ENCODE data around the gene DZIP1. TPM values are rescaled to one million over a fixed set of nuclear protein-coding genes. Genes with fewer than 3 reads are reported as not detected.
"Not testable (repeated sequence)": the region's sequence is repeated elsewhere in the genome, so short reads cannot be mapped to it uniquely, and the experiment has no call there.

The DZIP1 gene
- total RNA-seq (ENCODE audit: unreplicated experiment) = 18.1 TPM
- long read RNA-seq, partial matches to known transcripts = 1 of 3 reads
- long read RNA-seq, other reads (novel, unspliced or antisense) = 2 of 3 reads

GRCh38 chr13:95644601-95645052 lies at the start of gene DZIP1:
Gene DZIP1 (minus strand): TSS chr13:95644706. CDS start chr13:95642029, 2,677 bp downstream.
- H3K27ac Mint-ChIP-seq (ENCODE audit: unreplicated experiment) = peak within 1 kb of the TSS; percentile 38
- no peak for TF ChIP-seq CTCF (IDR thresholded peaks at IDR 0.05; ENCODE audit: partially characterized antibody, unreplicated experiment)
- peak within 1 kb of the TSS; percentile 88 for H3K4me3 Mint-ChIP-seq (ENCODE audit: unreplicated experiment)
- peak; percentile 87 for DNase-seq
- H3K4me1 Mint-ChIP-seq (ENCODE audit: low read depth, unreplicated experiment) = peaks cover 12% of the 10 kb centered on the region
- peaks cover 10% of the 10 kb centered on the region for H3K27me3 Mint-ChIP-seq (ENCODE audit: unreplicated experiment)
- peaks cover 2% of the 10 kb centered on the region for H3K9me3 Mint-ChIP-seq (ENCODE audit: unreplicated experiment)
- H3K36me3 Mint-ChIP-seq (ENCODE audit: unreplicated experiment) = no peaks in the 10 kb centered on the region

- not testable (repeated sequence) for H3K4me1 Mint-ChIP-seq (ENCODE audit: low read depth, unreplicated experiment)
- H3K36me3 Mint-ChIP-seq (ENCODE audit: unreplicated experiment) = peaks cover 23% of the 10 kb centered on the region
These were observed 46.5 kb upstream of the DZIP1 start for GRCh38 chr13:95690986-95691385.

GRCh38 chr13:95689582-95689926 lies 45.0 kb upstream of the DZIP1 start:
- Mint-ChIP-seq H3K27me3 (ENCODE audit: unreplicated experiment) (peaks cover 2% of the 10 kb centered on the region), H3K4me1 (ENCODE audit: low read depth, unreplicated experiment) (no peaks in the 10 kb centered on the region), H3K9me3 (ENCODE audit: unreplicated experiment) (peaks cover 13% of the 10 kb centered on the region), H3K27ac (ENCODE audit: unreplicated experiment) (peak overlapping the region; percentile 62), H3K4me3 (ENCODE audit: unreplicated experiment) (no peak overlapping the region), H3K36me3 (ENCODE audit: unreplicated experiment) (peaks cover 23% of the 10 kb centered on the region)
- TF ChIP-seq CTCF (IDR thresholded peaks at IDR 0.05; ENCODE audit: partially characterized antibody, unreplicated experiment) = no peak
- no peak for DNase-seq

More at GRCh38 chr13:95690986-95691385, 46.5 kb upstream of the DZIP1 start:
- DNase-seq = peak; percentile 20
- not testable (repeated sequence) for H3K9me3 Mint-ChIP-seq (ENCODE audit: unreplicated experiment); H3K27me3 Mint-ChIP-seq (ENCODE audit: unreplicated experiment); H3K4me3 Mint-ChIP-seq (ENCODE audit: unreplicated experiment); H3K27ac Mint-ChIP-seq (ENCODE audit: unreplicated experiment)

GRCh38 chr13:95684960-95685359 lies 40.5 kb upstream of the DZIP1 start:
- not testable (repeated sequence) for H3K27ac Mint-ChIP-seq (ENCODE audit: unreplicated experiment); H3K27me3 Mint-ChIP-seq (ENCODE audit: unreplicated experiment); DNase-seq; H3K4me3 Mint-ChIP-seq (ENCODE audit: unreplicated experiment); H3K4me1 Mint-ChIP-seq (ENCODE audit: low read depth, unreplicated experiment)
- peaks cover 30% of the 10 kb centered on the region for H3K36me3 Mint-ChIP-seq (ENCODE audit: unreplicated experiment)
- H3K9me3 Mint-ChIP-seq (ENCODE audit: unreplicated experiment) = peaks cover 13% of the 10 kb centered on the region

- Mint-ChIP-seq H3K36me3 (ENCODE audit: unreplicated experiment) (peaks cover 26% of the 10 kb centered on the region), H3K27me3 (ENCODE audit: unreplicated experiment) (peaks cover 2% of the 10 kb centered on the region), H3K27ac (ENCODE audit: unreplicated experiment) (no peak overlapping the region), H3K4me3 (ENCODE audit: unreplicated experiment) (peak overlapping the region; percentile 12), H3K9me3 (ENCODE audit: unreplicated experiment) (peaks cover 10% of the 10 kb centered on the region), H3K4me1 (ENCODE audit: low read depth, unreplicated experiment) (no peaks in the 10 kb centered on the region)
- no peak for DNase-seq
- no peak for TF ChIP-seq CTCF (IDR thresholded peaks at IDR 0.05; ENCODE audit: partially characterized antibody, unreplicated experiment)
These were observed 39.9 kb upstream of the DZIP1 start for GRCh38 chr13:95684418-95684817.

GRCh38 chr13:95679722-95680121 lies 35.2 kb upstream of the DZIP1 start:
- Mint-ChIP-seq H3K27me3 (ENCODE audit: unreplicated experiment) (peaks cover 2% of the 10 kb centered on the region), H3K4me1 (ENCODE audit: low read depth, unreplicated experiment) (peaks cover 4% of the 10 kb centered on the region), H3K4me3 (ENCODE audit: unreplicated experiment) (no peak overlapping the region), H3K9me3 (ENCODE audit: unreplicated experiment) (no peaks in the 10 kb centered on the region), H3K27ac (ENCODE audit: unreplicated experiment) (no peak overlapping the region), H3K36me3 (ENCODE audit: unreplicated experiment) (peaks cover 7% of the 10 kb centered on the region)
- no peak for DNase-seq
- no peak for TF ChIP-seq CTCF (IDR thresholded peaks at IDR 0.05; ENCODE audit: partially characterized antibody, unreplicated experiment)

Data from glutamatergic neuron (in vitro differentiated cells).